VCaP (cell line): ENCODE measurements around the gene NEK3.
A peak's percentile ranks its signal among the peaks of the same experiment; 100 is the strongest.

ENCODE experiments used
- H3K27ac ChIP-seq: fragments of 450-650 bp; 2 replicates; pipeline ENCODE4 v1.5.1; 2017
- TF ChIP-seq, protein P1 (sequence below): fragments of 450-650 bp; conservative IDR thresholded peaks from 2 replicates; pipeline ENCODE4 v1.5.1; 2017; ENCODE audit warnings: mild to moderate bottlenecking, moderate library complexity

Gene NEK3

DNA sequence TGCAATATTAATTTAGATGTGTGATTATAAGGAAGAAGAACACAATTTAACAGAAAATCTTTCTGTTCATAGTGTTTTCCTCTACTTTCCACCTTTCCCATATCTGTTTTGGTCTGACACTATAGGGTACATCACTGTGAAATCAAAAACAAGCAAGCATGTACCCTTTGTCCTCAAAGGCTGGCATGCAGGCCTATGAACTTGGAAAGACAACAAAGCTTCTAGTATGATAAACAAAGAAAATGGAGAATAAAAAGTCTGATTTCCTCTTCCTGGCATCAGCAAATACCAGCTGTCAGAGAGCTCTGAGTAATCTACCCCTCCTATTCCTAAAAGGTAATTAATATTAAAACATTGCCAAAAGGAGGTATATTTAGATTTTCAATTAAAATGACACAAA, 5.6 kb upstream of the NEK3 start:
- peak overlapping the region; percentile 81 for H3K27ac ChIP-seq
- TF ChIP-seq, protein P1, sequence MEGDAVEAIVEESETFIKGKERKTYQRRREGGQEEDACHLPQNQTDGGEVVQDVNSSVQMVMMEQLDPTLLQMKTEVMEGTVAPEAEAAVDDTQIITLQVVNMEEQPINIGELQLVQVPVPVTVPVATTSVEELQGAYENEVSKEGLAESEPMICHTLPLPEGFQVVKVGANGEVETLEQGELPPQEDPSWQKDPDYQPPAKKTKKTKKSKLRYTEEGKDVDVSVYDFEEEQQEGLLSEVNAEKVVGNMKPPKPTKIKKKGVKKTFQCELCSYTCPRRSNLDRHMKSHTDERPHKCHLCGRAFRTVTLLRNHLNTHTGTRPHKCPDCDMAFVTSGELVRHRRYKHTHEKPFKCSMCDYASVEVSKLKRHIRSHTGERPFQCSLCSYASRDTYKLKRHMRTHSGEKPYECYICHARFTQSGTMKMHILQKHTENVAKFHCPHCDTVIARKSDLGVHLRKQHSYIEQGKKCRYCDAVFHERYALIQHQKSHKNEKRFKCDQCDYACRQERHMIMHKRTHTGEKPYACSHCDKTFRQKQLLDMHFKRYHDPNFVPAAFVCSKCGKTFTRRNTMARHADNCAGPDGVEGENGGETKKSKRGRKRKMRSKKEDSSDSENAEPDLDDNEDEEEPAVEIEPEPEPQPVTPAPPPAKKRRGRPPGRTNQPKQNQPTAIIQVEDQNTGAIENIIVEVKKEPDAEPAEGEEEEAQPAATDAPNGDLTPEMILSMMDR: no peak

GRCh38 chr13:52163878-52164277, 4.5 kb upstream of the NEK3 start:
- H3K27ac ChIP-seq: peak overlapping the region; percentile 81

- no peak overlapping the region for H3K27ac ChIP-seq
- TF ChIP-seq, protein P1: no peak
These were observed 3.1 kb upstream of the NEK3 start for GRCh38 chr13:52162279-52163101.

- TF ChIP-seq, protein P1: no peak
- H3K27ac ChIP-seq: no peak overlapping the region
These were observed 1.8 kb upstream of the NEK3 start for GRCh38 chr13:52161181-52161646.

DNA sequence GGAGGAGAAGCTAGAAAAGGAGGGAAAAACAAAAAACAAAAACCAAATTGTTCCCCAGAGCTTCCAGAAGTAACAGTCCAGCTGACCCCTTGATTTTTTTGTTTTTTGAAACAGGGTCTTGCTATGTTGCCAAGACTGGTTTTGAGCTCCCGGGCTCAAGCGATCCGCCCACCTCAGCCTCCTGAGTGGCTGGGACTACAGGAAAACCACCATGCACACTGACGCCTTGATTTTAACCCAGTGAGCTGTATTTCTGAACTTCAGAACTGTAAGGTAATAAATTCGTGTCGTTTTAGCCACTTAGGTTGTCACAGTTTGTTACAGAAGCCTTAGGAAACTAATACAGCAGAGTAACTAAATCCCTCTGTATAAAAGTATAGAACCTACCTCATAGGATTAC, 1.1 kb upstream of the NEK3 start:
- TF ChIP-seq, protein P1: no peak

GRCh38 chr13:52160053-52160452, 656 bp upstream of the NEK3 start:
- TF ChIP-seq, protein P1: no peak

More for the DNA sequence above, 1.1 kb upstream of the NEK3 start:
- H3K27ac ChIP-seq: no peak overlapping the region

DNA sequence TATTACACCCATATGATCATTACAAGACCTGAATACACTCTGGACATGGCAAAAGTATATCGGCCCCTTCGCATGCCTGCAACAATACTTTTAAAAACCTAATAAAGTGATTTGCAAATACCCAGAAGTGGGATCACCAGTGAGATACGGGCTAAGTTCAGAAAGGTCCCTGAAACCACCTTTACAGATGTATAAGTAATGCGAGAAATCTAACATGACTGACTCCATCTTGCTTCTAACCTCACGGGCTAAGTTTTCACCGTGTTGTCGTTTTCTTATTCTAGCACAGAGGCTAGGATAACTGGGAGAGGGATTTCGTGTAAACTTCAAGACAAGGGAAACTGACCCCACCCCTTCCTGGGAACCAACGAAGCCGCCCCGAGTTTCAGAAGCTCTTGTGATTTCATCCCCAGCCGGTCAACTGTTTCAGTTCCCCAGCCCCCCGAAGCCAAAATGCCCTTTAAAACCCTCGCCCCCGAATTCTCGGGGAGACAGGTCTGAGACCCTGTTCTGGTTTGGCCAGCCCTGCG, 703 bp downstream of the NEK3 start:
- peak overlapping the region; percentile 75 for H3K27ac ChIP-seq
- TF ChIP-seq, protein P1: no peak

More at GRCh38 chr13:52160053-52160452, 656 bp upstream of the NEK3 start:
- no peak overlapping the region for H3K27ac ChIP-seq
